Choroid plexus epithelial cell (primary cell): ENCODE measurements around the gene FAM221B.
A peak's percentile ranks its signal among the peaks of the same experiment; 100 is the strongest.

ENCODE experiments used
- DNase-seq: peaks from one replicate; pipeline ENCODE4 v3.0.0-alpha.2; 2010; ENCODE audit warnings: low read depth
- H3K4me3 ChIP-seq: 2 replicates; pipeline ENCODE4 v1.5.1; 2011; ENCODE audit warnings: low read depth, mild to moderate bottlenecking, control low read depth, low read length, moderate library complexity
- CTCF ChIP-seq: conservative IDR thresholded peaks from 2 replicates; pipeline ENCODE4 v1.5.1; 2011; ENCODE audit warnings: low read depth, mild to moderate bottlenecking, control low read depth, inconsistent platforms, low read length, moderate library complexity

The FAM221B gene

DNA sequence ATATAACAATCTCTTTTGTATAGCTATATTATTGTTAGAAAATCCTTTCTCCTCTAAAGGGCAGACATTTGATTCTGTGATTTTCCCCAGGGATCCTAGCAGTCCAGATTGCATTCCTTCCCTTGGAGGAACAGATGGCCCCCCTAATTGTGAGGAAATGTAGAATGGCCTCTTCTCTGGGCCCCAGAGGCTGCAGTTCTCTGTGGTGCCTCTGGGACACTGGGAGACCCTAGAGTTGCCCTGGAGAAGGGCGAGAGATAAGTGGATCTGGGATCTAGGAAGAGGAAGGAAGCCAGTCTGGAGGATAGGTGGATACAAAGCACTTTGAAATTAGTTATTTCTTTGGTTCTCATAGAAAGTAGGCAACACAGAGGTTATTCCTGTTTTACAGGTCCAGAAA is 11.8 kb downstream of the FAM221B start:
- no peak for DNase-seq
- no peak overlapping the region for H3K4me3 ChIP-seq
- TF ChIP-seq CTCF, result peak; percentile 21

DNA sequence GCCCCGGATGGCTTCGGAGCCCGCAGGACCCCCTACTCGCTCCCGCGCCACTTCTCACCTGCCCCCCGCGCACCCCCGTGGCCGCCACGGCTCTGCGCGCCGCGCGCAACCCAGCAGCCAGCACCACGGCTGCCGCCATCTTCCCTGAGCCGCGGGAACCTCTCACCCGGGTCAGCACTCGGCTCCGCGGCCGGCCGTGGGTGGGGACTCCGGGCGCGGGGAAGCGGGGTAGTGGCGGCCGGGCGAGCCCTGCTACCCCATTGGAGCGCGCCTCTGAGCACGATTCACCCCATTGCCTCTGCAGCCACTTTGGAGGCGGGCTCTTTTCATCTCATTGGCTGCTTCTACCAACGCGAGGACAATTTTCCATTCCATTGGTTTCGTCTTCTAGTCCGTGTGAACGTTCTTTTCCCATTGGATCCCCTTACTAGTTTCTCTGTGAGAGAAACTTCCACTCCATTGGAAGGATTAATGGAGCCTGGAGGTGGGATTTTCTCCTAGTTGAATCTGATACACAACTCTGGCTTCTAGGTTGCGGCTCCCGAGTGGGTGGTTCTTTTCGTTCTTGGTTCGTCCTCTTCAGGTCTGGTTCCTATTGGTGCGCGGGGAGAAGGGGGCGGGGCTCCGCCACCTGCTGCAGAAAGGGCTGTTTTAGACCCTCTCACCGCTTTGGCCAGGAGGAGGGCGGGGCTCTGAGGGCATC is 13.5 kb downstream of the FAM221B start, which contains the start of gene HINT2:
Gene HINT2, minus strand, starts transcription at position 202 of the 703 bp plus-strand sequence. Its CDS starts 63 bp downstream, at position 139.
- DNase-seq, result peak; percentile 99
- peak within 1 kb of the TSS; percentile 87 for H3K4me3 ChIP-seq
- TF ChIP-seq CTCF, result no peak

DNA sequence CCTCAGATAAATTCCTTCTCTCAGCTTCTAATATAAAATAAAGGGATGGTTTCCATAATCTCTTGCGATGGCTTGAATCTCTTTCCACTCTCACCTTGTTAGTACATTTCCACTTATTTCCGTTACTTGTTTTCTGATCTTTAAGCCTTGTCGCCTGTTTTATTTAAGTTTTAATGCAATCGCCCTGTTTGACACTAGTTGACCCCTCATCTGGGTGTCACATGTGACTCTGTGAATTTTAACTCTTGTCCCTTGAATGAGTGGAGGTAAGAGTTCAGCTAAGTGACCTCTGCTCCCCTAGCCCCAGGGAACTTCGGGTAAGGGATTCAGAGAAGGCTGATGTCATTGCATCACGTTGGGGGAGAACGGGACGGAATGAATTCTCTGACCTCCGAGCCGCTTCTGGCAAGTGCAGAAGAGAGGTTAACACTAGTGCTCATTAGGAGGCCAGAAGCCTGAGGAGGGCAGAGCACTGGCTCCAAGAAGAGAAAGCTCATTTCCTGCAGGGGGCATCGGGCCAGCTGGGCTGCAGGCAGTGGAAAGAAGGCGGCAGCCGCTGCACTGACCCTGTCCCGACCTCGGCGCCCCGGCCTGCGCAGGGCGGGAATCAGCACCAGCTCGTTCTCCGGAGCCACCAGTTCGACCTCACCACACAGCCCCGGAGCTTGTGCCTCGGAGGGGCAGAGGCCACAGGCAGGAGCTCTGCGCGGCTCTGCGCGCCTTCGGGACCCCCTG is 14.3 kb downstream of the FAM221B start:
- peak; percentile 53 for DNase-seq
- peak overlapping the region; percentile 87 for H3K4me3 ChIP-seq
- peak; percentile 48 for TF ChIP-seq CTCF

DNA sequence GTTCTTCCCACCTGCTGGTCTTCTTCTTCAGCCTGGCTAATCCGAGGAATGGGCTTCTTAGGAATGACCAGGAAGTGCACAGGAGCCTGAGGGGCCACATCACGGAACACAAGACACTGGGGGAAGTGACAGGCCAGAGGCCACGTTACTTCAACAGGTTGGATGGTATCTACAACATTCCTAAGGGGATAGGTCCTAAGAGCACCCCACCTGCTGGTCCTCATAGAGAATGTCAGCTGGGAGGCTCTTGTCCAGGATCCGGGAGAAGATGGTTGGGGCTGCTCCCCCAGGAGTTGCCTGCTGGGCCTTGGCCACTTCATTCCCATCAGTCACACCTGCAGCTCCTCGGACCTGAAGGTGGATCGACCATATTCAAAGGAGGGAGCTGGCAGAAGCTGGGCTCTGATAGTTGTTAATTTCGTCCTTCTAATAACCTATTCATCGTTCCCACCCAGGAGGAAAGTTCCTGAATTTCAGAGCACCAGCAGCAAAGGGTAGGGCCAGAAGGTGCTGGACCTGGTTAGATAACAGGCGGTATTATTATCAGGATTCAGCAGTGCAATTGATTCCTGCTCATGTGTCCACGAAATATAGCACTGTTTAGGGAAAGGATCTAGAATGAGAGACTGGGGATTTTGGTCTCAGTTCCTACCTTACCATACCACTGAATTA is 15.0 kb downstream of the FAM221B start:
- no peak overlapping the region for H3K4me3 ChIP-seq
- DNase-seq, result peak; percentile 47
- TF ChIP-seq CTCF, result peak; percentile 56

DNA sequence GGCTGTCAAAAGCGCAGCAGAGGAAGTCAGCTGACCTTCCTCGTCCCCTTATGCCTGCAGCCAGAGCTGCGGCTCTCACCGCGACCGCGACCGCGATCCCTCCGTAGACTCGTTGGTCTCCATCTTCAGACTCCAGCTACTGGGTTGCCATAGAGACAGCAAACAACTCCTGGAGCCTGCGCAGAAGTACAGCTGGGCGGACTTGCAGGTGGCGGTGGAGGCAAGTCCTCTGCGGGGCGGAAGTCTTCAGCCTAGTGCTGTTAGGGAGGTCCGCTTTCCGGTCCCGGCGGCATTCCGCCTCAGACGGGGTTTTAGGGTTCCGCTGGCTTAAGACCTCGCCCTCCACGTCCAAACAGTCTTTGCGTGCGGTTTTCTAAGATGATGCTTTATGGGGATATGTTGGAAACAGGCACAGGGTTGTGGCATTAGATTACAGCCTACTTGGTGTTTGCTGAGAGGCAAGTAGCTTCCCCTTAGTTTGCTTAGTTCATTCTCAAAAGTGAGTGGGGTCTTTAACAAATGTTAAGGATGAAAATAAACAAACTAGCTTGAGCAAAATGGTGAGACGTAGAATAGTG is 16.4 kb downstream of the FAM221B start, which contains the start of gene SPAG8:
Gene SPAG8, minus strand, starts transcription at position 238 of the 578 bp plus-strand sequence. Its CDS starts 115 bp downstream, at position 123.
- peak; percentile 6 for TF ChIP-seq CTCF
- peak within 1 kb of the TSS; percentile 65 for H3K4me3 ChIP-seq
- DNase-seq, result peak; percentile 98

DNA sequence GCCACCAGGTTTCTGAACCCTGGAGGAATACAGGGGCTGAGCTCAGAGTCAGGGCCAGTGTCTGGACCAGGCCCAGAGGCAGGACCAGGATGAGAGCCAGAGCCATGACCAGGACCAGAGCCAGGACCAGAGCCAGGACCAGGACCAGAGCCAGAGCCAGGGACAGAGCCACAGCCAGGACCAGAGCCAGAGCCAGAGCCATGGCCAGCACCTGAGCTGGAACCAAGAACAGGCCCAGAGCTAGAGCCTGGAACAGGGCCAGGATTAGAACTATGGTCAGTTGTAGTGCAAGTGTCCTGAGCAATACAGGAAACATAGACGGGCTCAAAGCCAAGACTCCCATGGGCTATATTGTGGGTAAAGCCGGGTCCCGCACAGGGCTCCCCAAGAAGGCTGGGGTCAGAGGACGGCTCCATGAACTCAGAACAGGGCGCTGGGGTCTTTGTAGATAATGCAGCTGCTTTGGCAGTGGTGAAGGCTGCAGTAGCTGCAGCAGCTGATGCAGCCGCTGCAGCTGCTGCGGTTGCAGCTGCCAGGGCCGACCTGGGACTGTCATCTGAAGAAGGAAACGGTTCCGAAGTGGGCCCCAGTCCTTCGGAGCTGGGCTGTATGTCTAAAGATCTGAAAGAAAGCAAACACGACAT is 17.0 kb downstream of the FAM221B start:
- peak overlapping the region; percentile 65 for H3K4me3 ChIP-seq
- DNase-seq, result peak; percentile 32
- no peak for TF ChIP-seq CTCF
